GM19452 (cell line): ENCODE measurements around the gene UQCRFS1.
"Not testable (repeated sequence)": the region's sequence is repeated elsewhere in the genome, so short reads cannot be mapped to it uniquely, and the experiment has no call there.

Experiments used
- ATAC-seq: cut with Tn5 transposase; IDR thresholded peaks from one replicate; pipeline ENCODE4 v1.9.1; 2021; ENCODE audit not compliant: unreplicated experiment

Gene UQCRFS1

DNA sequence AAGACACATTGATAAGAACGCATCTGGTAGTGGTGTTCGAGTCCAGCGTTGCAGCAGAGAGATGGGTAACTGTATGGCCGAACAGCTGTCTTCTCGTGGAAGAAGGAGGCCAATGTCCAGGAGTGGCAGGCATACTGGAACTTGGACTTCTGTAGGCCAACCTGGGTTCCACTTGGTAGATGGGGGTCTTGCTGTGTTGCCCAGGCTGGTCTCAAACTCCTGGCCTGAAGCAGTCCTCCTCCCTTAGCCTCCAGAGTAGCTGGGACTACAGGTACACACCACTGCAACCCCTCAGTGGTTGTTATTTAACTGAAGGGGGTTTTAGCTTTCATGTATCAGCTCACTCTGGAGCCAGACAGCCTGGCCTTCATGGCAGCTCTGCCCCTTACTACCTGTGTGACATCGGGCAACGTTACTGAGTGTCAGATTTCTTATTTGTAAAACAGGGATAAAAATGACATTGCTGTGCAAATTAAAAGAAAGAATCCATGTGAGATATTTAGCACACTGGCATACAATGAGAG, 2.4 kb upstream of the UQCRFS1 start:
- ATAC-seq: no peak

DNA sequence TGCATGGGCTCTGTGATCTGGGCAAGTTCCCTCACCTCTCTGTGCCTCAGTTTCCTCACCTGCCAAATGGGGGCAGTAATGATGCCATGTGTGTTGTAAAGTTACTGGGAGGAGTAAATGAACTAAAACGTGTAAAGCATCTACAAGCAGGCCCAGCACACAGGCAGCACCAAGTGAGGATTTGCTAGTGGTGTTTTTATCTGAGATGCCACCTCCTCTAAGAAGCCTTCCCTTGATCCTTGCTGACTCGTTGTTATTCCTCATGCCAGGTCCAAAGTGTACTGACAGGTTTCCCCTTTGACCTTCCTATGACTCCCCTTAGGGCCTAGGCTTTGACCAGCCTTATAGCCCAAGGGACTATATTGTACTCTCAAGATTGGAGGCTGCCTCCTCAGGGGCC, 1.5 kb upstream of the UQCRFS1 start:
- no peak for ATAC-seq

DNA sequence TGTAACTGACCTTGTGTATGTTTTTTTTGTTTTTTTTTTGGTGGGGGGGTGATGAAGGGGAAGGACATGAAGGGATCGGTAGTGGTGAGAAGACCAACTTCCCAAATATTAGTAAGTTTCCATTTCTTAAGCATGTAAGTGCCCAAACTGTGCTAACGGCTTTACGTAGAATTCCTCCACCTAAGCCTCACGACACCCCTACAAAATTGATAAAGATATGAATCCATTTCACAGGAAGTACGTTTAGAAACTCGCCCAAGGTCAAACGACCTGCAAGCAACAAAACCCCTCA, 649 bp downstream of the UQCRFS1 start:
- ATAC-seq: no peak

DNA sequence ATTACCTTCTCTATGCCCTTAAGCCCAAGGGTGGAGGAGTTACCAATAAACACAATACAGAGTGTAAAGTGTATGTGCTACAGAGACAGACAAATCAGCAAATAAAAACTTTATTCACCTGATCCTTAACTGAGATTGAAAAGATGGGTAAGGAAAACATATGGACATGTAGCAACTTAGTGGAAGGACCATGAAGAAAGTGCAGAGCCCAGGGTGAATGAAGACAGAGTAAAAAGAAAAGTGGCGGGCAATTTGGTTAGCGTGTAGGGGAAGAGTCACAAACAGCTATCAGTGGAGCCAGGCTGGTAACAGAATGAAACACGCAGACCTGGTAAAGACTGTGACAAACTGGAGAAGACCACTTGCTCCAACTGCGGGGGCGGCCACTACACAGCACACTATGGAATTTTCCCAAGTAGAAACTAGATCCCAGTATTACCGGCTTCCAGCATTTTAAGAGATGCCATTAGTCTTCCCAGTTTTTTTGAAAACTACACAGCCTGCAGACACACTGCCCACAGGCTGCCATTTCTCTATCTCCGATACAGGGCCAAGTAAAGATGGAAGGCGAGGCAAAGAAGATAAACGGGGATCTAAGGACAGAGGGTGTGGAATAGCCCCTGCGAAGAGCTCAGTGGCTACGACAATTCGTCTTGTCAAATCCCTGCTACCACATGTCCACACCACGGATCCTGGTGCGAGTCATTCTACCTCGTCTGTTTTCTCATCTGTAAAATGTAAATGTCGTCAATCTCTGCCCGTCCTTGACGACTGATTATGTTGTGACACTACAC, 1.2 kb downstream of the UQCRFS1 start:
- ATAC-seq: no peak

DNA sequence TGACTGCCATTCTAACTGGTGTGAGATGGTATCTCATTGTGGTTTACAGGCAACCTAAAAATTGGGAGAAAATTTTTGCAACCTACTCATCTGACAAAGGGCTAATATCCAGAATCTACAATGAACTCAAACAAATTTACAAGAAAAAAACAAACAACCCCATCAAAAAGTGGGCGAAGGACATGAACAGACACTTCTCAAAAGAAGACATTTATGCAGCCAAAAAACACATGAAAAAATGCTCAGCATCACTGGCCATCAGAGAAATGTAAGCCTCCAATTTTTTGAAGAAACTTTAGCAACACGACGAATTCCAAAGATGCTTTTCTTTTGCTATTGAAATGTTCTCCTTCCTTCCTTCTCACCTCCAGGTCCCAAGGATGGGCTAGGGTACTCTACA, 1.9 kb downstream of the UQCRFS1 start:
- not testable (repeated sequence) for ATAC-seq

DNA sequence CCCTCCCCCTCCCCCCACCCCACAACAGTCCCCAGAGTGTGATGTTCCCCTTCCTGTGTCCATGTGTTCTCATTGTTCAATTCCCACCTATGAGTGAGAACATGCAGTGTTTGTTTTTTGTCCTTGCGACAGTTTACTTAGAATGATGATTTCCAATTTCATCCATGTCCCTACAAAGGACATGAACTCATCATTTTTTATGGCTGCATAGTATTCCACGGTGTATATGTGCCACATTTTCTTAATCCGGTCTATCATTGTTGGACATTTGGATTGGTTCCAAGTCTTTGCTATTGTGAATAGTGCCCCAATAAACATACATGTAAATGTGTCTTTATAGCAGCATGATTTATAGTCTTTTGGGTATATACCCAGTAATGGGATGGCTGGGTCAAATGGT, 2.4 kb downstream of the UQCRFS1 start:
- ATAC-seq: not testable (repeated sequence)

DNA sequence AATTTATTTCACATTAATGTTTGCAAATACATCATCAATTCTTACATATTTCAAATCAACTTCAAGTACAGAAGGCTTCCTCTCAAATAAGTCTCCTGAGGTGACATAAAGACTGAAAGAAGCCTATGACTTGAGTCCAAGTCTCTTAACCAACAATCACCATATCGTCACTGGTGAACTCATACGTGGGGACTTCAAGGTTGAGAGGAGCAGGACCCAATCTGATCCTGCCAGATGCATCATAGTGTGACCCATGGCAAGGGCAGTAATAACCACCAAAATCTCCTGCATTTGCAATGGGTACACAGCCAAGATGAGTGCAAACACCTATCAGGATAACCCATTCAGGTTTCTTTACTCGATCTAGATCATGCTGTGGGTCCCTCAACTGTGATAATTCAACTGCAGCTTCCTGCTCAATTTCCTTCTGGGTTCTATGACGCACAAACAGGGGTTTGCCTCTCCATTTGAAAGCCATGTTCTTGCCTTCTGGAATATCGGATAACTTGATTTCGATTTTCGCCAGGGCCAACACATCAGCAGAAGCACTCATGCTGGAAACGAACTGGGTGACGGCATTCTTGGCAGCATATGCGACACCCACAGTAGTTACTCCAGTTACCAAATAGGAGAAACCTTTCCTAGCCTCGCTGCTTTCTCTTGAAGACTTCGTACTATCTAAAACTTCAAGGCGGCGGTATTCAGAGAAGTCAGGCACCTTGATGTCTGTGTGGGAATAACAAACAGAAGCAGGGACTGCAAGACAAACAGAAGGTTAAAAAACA, 5.4 kb downstream of the UQCRFS1 start:
- not testable (repeated sequence) for ATAC-seq

DNA sequence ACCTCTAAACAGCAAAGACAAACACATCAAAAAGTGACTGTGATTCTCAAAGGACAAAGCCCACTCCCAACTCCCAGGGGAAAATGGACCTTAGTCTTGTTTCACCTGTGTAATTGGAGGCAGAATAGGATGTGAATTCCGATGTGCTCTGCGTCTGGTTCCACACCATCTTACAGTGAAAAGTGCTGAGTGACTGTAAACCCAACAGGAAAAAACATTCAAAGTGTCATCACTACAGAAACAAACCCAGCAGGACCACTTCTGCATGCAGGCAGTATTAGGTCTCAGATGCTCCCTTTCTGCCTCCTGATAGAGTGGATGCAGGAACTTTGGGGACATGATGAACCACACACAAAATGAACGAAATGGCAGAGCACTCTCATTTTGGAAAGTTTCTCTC, 6.5 kb downstream of the UQCRFS1 start:
- no peak for ATAC-seq

DNA sequence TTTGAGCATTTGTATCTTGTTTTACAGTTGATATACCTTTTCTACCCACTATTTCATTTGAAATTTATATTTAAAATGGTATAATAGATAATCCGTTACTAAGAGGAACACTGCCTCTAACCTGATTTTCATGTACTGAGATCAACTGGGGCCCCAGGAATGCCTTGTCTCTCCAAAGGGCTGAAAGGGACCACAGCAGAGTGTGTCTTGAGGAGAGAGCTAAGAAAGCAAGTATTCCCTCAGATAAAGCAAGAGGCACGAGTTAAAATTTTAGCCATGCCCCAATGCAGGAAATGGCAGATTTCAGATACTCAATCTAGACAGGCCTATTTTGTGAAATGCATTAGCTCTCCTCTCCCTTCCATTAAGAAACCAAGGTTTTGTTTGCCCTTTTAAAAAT, 10.7 kb downstream of the UQCRFS1 start:
- no peak for ATAC-seq

DNA sequence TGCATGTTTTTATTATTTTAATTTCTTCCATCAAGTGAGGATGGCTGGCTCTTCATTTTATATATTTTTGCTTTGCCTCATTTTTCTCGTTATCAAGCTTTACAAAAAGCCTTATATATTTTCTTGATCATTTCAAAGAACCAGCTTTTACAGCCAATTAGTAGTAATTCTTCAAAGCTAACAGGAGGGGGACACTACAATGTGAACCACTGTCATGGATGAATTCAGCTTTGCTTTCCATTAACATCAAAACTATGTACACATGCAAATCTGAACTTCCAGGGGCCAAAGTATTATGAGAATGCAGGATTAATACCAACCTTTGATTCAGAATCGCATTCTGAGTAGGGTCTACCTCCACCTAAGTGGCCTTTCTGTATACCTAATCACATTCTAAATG, 11.1 kb downstream of the UQCRFS1 start:
- no peak for ATAC-seq

DNA sequence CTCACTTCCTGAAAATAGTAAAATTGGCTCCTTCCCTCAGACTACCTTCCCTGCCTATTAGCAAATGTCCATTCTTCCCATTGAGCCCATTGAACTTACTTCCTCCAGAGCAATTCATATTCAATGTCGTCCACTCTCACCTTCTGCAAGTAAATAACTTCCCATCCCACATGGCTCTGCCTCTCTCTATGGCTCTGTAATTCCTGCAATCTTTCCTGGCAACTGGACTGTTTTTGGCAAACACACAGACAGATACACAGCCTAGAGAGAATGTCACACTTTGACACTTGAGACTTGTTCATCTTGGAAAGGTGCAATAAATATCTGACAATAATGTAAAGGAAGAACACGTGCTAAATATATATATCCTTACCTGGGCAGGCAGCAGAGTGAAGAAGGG, 18.3 kb downstream of the UQCRFS1 start:
- no peak for ATAC-seq

DNA sequence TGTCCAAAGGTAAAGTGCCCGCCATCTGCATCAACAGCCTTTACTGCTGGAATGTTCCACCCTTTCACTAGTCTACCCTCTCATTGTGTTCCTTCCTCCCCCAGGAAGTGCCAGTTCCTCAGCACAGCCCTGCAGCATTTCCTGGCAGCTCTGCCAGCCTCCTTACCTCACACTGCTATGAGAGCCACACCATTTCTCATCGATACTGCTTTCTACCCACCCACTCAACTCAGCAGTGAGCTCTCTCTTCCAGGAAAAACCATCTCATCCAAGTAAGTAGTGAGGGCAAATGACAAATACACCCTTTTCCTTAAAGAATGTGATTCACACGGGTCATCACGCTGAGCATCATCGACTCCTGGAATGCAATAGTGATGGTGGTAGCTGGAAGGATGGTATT, 19.8 kb downstream of the UQCRFS1 start:
- no peak for ATAC-seq

DNA sequence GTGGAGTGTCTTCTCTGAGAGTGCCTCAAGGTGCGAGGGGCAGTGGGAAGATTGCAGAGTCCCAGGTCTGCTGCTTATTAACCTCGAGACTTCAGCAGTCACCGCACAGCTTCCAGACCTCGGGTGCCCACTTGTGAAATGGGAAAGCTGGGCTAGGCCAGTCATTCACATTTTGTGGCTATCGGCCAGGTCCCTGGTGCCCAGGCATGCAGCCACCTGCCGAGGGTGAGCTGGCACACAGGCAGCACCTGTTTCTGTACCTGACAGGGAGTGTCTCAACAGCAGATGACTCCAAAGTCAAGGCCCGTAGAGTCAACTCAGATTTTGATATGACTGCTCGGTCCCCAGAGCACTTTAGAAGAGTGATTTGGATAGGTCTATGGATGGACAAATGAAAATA, 21.9 kb downstream of the UQCRFS1 start:
- no peak for ATAC-seq

DNA sequence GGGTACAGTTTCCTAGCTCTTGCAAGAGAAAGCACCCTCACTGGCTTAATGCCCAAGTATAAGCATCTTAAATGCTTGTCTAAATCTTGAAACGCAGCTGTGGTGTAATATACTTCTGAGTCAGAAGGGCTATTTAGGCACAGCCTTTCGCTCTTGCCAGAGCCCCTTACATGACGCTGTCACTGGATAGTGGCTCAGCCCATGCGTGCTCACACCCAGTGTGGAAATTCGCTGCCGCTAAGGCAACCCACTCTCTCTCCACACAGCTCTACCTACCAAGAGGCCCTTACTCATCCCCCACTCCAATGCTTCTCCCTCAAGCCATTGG, 24.0 kb downstream of the UQCRFS1 start:
- ATAC-seq: no peak

DNA sequence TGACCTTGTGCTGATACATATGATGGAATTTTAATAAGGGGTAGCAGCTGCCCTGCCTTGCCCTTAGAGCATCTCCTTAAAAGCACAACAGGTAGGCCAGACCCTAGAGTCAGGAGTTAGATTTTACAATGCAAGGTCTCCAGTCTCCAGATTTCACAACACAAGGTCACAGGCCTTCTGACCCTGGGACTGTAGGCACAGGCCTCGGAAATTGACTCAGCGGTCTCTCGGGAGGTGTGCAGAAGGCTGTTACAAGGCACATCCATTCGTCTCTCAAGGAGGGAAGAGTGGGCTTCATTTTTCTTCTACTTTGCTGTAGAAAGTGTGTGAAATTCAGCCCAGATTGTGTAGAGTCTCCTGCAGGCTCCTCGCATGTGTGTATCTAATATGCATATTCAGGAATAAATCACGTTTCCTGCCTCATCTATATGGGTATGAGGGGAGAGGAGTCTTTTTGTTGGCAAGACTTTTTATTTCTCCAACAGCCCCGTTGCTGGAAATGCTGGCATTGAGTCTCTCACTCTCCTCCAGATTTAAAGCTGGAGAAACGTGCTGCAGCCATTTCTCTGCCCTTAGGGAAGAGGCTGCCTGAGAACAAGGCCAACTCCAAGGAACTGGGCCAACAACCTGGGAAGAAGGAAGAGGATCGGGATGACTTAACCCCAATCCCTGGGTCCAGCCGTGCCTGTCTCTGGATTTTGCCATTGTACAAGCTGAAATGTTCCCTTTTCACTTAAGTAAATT, 24.5 kb downstream of the UQCRFS1 start:
- no peak for ATAC-seq

DNA sequence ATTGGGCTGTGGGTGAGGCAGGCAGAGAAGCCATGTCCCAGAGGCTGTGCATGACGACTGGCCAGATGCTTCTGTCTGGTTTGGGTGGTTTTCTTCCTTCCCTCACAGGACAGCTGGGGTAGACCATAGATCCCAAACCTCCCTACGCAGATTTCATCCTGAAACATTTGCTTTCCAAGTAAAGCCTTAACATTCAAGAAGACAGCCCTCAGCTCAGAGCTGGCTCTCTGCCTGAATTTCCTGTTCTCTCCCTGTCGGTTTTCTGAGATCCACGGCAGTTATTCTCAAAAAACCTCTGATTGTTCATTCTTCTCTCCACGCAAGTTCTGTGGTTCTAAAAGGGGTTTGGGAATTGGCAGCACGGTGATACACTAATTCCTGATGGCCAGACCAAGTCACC, 25.3 kb downstream of the UQCRFS1 start:
- no peak for ATAC-seq

DNA sequence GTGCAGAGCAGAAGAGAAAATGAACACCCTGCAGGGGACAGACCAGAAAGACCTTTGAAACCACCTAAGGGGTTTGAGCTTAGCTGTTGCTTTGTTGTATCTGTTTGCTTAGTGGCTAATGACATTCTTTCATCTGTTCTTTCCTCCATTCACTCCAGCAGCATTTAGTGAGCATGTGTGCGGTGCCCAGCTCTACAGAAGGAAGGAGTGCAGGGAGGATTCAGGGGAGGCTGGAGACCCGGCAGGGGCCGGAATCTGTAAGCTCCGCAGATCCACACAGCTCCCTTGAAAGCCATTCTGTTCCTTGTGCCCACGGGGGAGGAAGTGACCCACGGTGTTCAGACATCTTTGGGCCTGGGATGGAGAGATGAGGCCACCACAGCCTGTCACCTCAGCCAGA, 27.5 kb downstream of the UQCRFS1 start:
- no peak for ATAC-seq

DNA sequence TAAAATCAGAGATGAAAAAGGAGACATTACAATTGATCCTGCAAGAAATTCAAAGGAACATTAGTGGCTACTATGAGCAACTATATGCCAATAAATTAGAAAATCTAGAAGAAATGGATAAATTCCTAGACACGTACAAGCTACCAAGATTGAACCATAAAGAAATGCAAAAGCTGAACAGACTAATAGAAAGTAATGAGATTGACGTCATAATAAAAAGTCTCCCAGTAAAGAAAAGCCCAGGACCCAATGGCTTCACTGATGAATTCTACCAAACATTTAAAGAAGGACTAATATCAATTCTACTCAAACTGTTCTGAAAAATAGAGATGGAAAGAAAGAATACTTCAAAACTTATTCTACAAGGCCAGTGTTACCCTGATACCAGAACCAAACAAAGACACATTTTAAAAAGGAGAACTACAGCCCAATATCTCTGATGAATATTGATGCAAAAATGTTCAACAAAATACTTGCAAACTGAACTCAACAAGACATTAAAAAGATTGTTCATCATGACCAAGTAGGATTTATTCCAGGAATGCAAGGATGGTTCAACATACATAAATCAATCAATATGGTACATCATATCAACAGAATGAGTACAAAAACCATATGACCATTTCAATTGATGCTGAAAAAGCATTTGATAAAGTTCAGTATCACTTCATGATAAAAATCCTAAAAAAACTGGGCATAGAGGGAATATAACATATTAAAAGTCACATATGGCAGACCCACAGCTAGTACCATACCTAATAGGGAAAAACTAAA, 35.8 kb downstream of the UQCRFS1 start:
- ATAC-seq: no peak

DNA sequence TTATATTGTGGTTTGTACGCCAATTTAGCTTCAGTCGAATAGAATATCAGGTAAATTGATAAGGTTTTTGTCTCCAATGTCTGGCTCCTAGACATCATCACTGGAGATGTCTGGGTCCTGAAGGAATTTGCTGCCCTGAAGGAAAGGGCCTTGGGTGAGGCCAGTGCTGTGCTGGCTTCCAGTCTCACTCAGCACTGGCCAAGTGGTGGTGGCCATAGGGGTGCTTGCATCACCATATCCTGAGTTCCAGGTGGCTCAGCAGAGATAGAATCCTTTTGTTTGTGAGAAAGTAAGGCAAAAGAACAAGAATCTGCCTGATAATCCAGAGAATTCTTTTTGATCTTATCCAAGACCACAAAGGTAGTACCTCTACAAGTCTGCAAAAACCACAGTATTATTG, 39.1 kb downstream of the UQCRFS1 start:
- no peak for ATAC-seq

DNA sequence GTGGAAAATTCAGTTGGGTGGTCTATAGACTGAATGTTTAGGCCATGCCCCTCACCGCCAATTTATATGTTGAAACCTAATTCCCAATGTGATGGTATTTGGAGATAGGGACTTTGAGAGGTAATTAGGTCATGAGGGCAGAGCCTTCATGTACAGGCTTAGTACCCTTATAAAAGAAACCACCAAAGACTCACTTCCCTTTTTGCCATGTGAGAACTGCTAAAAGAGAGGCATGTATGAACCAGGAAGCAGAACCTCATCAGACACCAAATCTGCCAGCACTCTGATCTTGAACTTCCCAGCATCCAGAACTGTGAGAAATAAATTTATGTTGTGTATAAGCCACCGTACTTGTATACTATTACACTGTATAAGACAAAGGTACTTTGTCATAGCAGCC, 40.6 kb downstream of the UQCRFS1 start:
- no peak for ATAC-seq

DNA sequence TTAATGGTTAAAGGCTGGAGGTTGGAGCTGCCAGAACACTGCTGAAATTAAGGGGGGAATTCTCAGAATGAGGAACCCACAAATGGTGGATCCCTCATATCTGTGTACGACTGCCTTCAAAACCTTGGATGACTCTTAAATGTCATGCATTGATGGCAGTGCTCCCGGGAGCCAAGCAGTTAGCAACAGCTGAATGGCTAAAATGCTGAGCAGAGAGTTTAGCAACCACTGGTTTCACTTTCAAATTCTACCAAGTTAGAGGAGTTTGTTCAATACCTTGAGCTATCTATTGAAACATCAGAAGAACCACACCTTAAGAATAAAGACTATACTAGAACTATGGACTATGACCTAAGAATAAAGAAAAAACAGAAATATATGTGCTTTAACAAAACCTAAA, 41.4 kb downstream of the UQCRFS1 start:
- no peak for ATAC-seq
